ENCODE measurements around the gene UNCX. TPM values are rescaled to one million over a fixed set of nuclear protein-coding genes. Genes with fewer than 3 reads are reported as not detected.

UNCX gene
- total RNA-seq, 2 experiments from 2014 or later, result not detected

- no peak overlapping the region for H3K4me2 ChIP-seq (ENCODE audit: low read length)
- POLR2A ChIA-PET, result no interaction called here
- no peaks in the 10 kb centered on the region for H3K79me2 ChIP-seq (ENCODE audit: insufficient read depth, low read depth, low read length)
- H3K4me3 ChIP-seq (ENCODE audit: low read depth, low read length, poor library complexity, severe bottlenecking), result no peak overlapping the region
- no peaks in the 10 kb centered on the region for H3K9me2 ChIP-seq (ENCODE audit: insufficient read depth, low read length)
- no peaks in the 10 kb centered on the region for H3K4me1 ChIP-seq (ENCODE audit: insufficient read depth, low read length, poor library complexity, severe bottlenecking)
- intact Hi-C loops (cut with micrococcal nuclease; ENCODE audit: unreplicated experiment), result no loop called here
- CTCF ChIA-PET (ENCODE audit: unreplicated experiment), result no interaction called here
- H4K20me1 ChIP-seq (ENCODE audit: insufficient read depth, low read length), result no peaks in the 10 kb centered on the region
- H3K9me3 ChIP-seq (ENCODE audit: low read length), result no peaks in the 10 kb centered on the region
- H3K27ac ChIP-seq (ENCODE audit: low read depth, low read length, poor library complexity, severe bottlenecking), result no peak overlapping the region
- no peak for DNase-seq (ENCODE audit: low spot score)
- TF ChIP-seq CTCF (conservative IDR thresholded peaks at IDR 0.05; ENCODE audit: low read length), result no peak
- no peak for TF ChIP-seq EZH2phosphoT487 (IDR thresholded peaks at IDR 0.05; ENCODE audit: borderline replicate concordance, low read depth, low read length)
- H3K36me3 ChIP-seq (ENCODE audit: insufficient read depth, low read length), result no peaks in the 10 kb centered on the region
- no TSS peak for BruUV-seq (replicated peaks)
- H2AFZ ChIP-seq (ENCODE audit: low read length), result no peak overlapping the region
These were observed 19.9 kb downstream of the UNCX start for GRCh38 chr7:1252540-1253090.

- BruUV-seq (replicated peaks), result no TSS peak
- ChIA-PET CTCF (ENCODE audit: unreplicated experiment) (no interaction called here), POLR2A (no interaction called here)
- Histone ChIP-seq H3K4me1 (ENCODE audit: insufficient read depth, low read length, poor library complexity, severe bottlenecking) (no peaks in the 10 kb centered on the region), H3K9me3 (ENCODE audit: low read length) (no peaks in the 10 kb centered on the region), H3K36me3 (ENCODE audit: insufficient read depth, low read length) (no peaks in the 10 kb centered on the region), H2AFZ (ENCODE audit: low read length) (peak overlapping the region; percentile 49; the same call in 1 of the 2 replicates), H4K20me1 (ENCODE audit: insufficient read depth, low read length) (no peaks in the 10 kb centered on the region), H3K9me2 (ENCODE audit: insufficient read depth, low read length) (no peaks in the 10 kb centered on the region), H3K4me2 (ENCODE audit: low read length) (peak overlapping the region; percentile 15), H3K27ac (ENCODE audit: low read depth, low read length, poor library complexity, severe bottlenecking) (no peak overlapping the region), H3K79me2 (ENCODE audit: insufficient read depth, low read depth, low read length) (no peaks in the 10 kb centered on the region), H3K4me3 (ENCODE audit: low read depth, low read length, poor library complexity, severe bottlenecking) (no peak overlapping the region)
- intact Hi-C loops (cut with micrococcal nuclease; ENCODE audit: unreplicated experiment), result no loop called here
- TF ChIP-seq CTCF (conservative IDR thresholded peaks at IDR 0.05; ENCODE audit: low read length), result no peak
- no peak for TF ChIP-seq EZH2phosphoT487 (IDR thresholded peaks at IDR 0.05; ENCODE audit: borderline replicate concordance, low read depth, low read length)
- DNase-seq (ENCODE audit: low spot score), result peak; percentile 12
These were observed 21.1 kb downstream of the UNCX start for GRCh38 chr7:1253681-1254181.

GRCh38 chr7:1254281-1255079, 21.8 kb downstream of the UNCX start:
- TF ChIP-seq EZH2phosphoT487 (IDR thresholded peaks at IDR 0.05; ENCODE audit: borderline replicate concordance, low read depth, low read length) (no peak), CTCF (conservative IDR thresholded peaks at IDR 0.05; ENCODE audit: low read length) (no peak)
- intact Hi-C loops (cut with micrococcal nuclease; ENCODE audit: unreplicated experiment), result no loop called here
- Histone ChIP-seq H3K9me2 (ENCODE audit: insufficient read depth, low read length) (no peaks in the 10 kb centered on the region), H4K20me1 (ENCODE audit: insufficient read depth, low read length) (no peaks in the 10 kb centered on the region), H3K4me2 (ENCODE audit: low read length) (peak overlapping the region; percentile 15; the same call in 1 of the 2 replicates), H3K9me3 (ENCODE audit: low read length) (no peaks in the 10 kb centered on the region), H3K79me2 (ENCODE audit: insufficient read depth, low read depth, low read length) (no peaks in the 10 kb centered on the region), H3K4me3 (ENCODE audit: low read depth, low read length, poor library complexity, severe bottlenecking) (no peak overlapping the region), H3K27ac (ENCODE audit: low read depth, low read length, poor library complexity, severe bottlenecking) (no peak overlapping the region), H3K4me1 (ENCODE audit: insufficient read depth, low read length, poor library complexity, severe bottlenecking) (no peaks in the 10 kb centered on the region), H3K36me3 (ENCODE audit: insufficient read depth, low read length) (no peaks in the 10 kb centered on the region), H2AFZ (ENCODE audit: low read length) (peak overlapping the region; percentile 49; the same call in 1 of the 2 replicates)
- no peak for DNase-seq (ENCODE audit: low spot score)
- ChIA-PET POLR2A (no interaction called here), CTCF (ENCODE audit: unreplicated experiment) (no interaction called here)
- no TSS peak for BruUV-seq (replicated peaks)

All from OCI-LY7 (cell line).